ENCODE results near the gene POC1B. TPM values are rescaled to one million over a fixed set of nuclear protein-coding genes. Genes with fewer than 3 reads are reported as not detected.

The POC1B gene
- total RNA-seq, 1 donor from 2014 or later, result 5.7 TPM

DNA sequence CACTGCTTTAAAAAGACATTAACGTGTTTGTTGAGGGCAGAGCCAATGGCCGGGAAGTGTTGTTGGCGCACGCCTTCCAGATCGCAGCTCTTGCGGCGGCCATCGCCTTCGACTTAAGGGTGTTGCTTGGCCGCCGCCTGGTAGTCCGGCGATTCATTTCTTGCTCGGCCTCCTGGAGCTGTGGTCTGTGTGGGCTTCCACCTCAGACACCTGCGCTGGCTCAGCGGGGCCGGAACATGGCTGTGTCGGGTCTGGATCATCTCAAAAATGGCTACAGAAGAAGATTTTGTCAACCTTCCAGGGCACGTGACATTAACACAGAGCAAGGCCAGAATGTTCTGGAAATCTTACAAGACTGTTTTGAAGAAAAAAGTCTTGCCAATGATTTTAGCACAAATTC lies 26.0 kb downstream of the POC1B start:
- Mint-ChIP-seq H3K27ac (ENCODE audit: unreplicated experiment) (no peak overlapping the region), H3K27me3 (ENCODE audit: unreplicated experiment) (peaks cover 2% of the 10 kb centered on the region), H3K36me3 (ENCODE audit: unreplicated experiment) (no peaks in the 10 kb centered on the region), H3K4me1 (ENCODE audit: low read depth, unreplicated experiment) (no peaks in the 10 kb centered on the region), H3K4me3 (ENCODE audit: unreplicated experiment) (no peak overlapping the region), H3K9me3 (ENCODE audit: unreplicated experiment) (no peaks in the 10 kb centered on the region)
- TF ChIP-seq, protein P1, sequence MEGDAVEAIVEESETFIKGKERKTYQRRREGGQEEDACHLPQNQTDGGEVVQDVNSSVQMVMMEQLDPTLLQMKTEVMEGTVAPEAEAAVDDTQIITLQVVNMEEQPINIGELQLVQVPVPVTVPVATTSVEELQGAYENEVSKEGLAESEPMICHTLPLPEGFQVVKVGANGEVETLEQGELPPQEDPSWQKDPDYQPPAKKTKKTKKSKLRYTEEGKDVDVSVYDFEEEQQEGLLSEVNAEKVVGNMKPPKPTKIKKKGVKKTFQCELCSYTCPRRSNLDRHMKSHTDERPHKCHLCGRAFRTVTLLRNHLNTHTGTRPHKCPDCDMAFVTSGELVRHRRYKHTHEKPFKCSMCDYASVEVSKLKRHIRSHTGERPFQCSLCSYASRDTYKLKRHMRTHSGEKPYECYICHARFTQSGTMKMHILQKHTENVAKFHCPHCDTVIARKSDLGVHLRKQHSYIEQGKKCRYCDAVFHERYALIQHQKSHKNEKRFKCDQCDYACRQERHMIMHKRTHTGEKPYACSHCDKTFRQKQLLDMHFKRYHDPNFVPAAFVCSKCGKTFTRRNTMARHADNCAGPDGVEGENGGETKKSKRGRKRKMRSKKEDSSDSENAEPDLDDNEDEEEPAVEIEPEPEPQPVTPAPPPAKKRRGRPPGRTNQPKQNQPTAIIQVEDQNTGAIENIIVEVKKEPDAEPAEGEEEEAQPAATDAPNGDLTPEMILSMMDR (IDR thresholded peaks at IDR 0.05; ENCODE audit: partially characterized antibody, unreplicated experiment), result no peak
- DNase-seq, result no peak

DNA sequence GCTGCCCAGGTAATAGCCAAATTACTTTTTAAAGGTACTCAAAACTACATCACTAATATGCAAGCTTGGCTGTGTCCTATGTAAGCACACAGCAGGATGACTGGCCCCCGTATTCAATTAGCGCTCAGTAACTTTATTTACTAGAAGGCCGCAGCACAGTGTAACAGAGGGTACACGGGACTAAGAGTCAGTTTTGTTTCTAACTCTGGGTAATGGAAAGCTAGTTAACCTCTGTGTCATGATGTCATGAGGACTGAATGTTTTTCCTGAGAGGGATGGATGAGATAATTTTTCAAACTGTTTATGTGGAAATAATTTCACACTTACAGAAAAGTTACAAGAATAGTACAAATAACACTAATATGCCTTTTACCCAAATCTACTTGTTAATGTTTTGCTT lies 28.4 kb downstream of the POC1B start:
- Mint-ChIP-seq H3K9me3 (ENCODE audit: unreplicated experiment) (no peaks in the 10 kb centered on the region), H3K4me3 (ENCODE audit: unreplicated experiment) (no peak overlapping the region), H3K27me3 (ENCODE audit: unreplicated experiment) (peaks cover 2% of the 10 kb centered on the region), H3K4me1 (ENCODE audit: low read depth, unreplicated experiment) (no peaks in the 10 kb centered on the region), H3K36me3 (ENCODE audit: unreplicated experiment) (no peaks in the 10 kb centered on the region), H3K27ac (ENCODE audit: unreplicated experiment) (no peak overlapping the region)
- TF ChIP-seq, protein P1 (IDR thresholded peaks at IDR 0.05; ENCODE audit: partially characterized antibody, unreplicated experiment), result no peak
- no peak for DNase-seq

DNA sequence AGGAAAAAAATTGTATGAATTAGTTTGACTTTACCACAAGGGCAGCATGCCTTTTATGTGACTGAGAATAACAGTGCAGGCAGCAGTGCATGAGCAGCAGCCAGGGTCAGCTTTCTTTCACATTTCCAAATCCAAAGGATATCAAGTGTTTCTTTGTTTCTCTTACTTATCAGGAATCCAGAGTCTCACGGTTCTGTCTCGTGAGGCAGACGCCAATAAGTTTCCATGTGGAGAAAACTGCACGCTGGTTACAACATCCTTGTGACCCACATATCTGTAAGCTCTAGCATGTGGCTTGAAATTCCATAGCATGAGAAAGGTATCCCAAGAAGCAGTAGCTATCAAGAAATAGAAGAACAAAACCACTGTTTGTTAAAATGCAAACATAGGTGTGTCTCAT lies 28.8 kb downstream of the POC1B start:
- DNase-seq, result no peak
- H3K27me3 Mint-ChIP-seq (ENCODE audit: unreplicated experiment), result peaks cover 2% of the 10 kb centered on the region
- no peaks in the 10 kb centered on the region for H3K36me3 Mint-ChIP-seq (ENCODE audit: unreplicated experiment)
- H3K4me3 Mint-ChIP-seq (ENCODE audit: unreplicated experiment), result no peak overlapping the region
- no peaks in the 10 kb centered on the region for H3K9me3 Mint-ChIP-seq (ENCODE audit: unreplicated experiment)
- no peak overlapping the region for H3K27ac Mint-ChIP-seq (ENCODE audit: unreplicated experiment)
- TF ChIP-seq, protein P1 (IDR thresholded peaks at IDR 0.05; ENCODE audit: partially characterized antibody, unreplicated experiment), result no peak
- H3K4me1 Mint-ChIP-seq (ENCODE audit: low read depth, unreplicated experiment), result no peaks in the 10 kb centered on the region

DNA sequence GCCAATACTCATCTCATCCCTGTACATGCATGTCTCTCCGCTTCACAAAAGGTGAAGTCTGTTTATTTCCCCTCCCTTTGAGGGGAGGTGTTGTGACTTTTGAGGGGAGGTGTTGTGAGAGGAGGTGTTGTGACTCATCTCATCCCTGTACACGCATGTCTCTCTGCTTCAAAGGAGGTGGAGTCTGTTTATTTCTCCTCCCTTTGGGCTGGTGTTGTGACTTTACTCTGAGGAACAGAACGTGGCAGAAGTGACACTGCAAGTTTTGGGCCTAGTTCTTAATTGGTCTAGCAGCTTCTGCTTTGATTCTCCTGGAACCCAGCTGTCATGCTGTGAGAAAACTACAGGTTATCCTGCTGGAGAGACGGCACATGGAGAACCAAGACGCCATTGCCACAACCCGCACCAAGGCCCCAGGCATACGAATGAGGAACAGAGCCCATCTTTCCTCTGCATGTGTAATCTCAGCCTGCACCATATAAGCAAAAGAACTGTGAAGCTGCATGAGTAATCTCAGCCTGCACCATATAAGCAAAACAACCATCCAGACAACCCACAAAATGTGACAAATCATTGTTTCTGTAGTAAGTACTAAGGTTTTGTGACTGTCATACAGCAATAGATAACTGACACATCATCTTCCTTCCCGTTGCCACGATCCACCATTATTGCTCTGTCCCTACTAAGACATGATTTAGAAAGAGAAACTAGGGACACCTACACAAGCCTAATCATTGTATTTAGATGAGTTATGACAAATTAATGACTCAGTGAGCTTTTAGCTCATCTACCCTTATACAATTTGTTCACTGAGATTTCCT lies 31.2 kb downstream of the POC1B start:
- TF ChIP-seq, protein P1 (IDR thresholded peaks at IDR 0.05; ENCODE audit: partially characterized antibody, unreplicated experiment), result no peak
- Mint-ChIP-seq H3K4me3 (ENCODE audit: unreplicated experiment) (no peak overlapping the region), H3K9me3 (ENCODE audit: unreplicated experiment) (no peaks in the 10 kb centered on the region), H3K27me3 (ENCODE audit: unreplicated experiment) (peaks cover 2% of the 10 kb centered on the region), H3K27ac (ENCODE audit: unreplicated experiment) (no peak overlapping the region), H3K36me3 (ENCODE audit: unreplicated experiment) (no peaks in the 10 kb centered on the region), H3K4me1 (ENCODE audit: low read depth, unreplicated experiment) (no peaks in the 10 kb centered on the region)
- DNase-seq, result no peak

DNA sequence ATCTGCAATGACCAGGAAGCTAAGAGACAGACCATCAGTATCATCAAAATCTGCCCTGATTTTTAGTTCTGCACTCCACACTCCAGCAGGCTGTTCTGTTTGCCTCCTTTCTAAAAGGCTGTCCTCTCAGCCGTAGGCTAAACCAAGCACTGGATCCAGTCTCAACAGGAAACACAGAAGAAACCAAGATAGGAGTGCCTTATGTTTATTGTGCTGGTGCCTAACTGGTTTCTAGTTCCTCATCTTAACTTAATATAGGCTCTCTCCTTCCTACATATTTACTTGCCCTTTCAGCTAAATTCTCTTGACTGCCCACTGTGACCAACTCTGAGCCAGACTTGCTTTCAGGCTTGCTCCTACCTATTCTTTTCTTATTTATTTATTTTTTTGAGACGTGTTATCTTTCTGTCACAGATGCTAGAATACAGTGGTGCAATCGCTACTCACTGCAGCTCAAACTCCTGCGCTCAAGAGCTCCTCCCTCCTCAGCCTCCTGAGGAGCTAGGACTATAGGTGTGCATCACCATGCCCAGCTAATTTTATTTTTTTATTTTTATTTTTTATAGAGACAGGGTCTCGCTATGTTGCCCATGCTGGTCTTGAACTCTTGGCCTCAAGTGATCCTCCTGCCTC lies 32.1 kb downstream of the POC1B start:
- H3K27ac Mint-ChIP-seq (ENCODE audit: unreplicated experiment), result no peak overlapping the region
- no peaks in the 10 kb centered on the region for H3K27me3 Mint-ChIP-seq (ENCODE audit: unreplicated experiment)
- TF ChIP-seq, protein P1 (IDR thresholded peaks at IDR 0.05; ENCODE audit: partially characterized antibody, unreplicated experiment), result no peak
- DNase-seq, result no peak
- H3K36me3 Mint-ChIP-seq (ENCODE audit: unreplicated experiment), result no peaks in the 10 kb centered on the region
- no peak overlapping the region for H3K4me3 Mint-ChIP-seq (ENCODE audit: unreplicated experiment)
- H3K4me1 Mint-ChIP-seq (ENCODE audit: low read depth, unreplicated experiment), result no peaks in the 10 kb centered on the region
- no peaks in the 10 kb centered on the region for H3K9me3 Mint-ChIP-seq (ENCODE audit: unreplicated experiment)

All from glutamatergic neuron (in vitro differentiated cells).